ENCODE measurements around the gene LETM1. TPM values are rescaled to one million over a fixed set of nuclear protein-coding genes. Genes with fewer than 3 reads are reported as not detected.

The LETM1 gene
- total RNA-seq, 1 donor from 2014 or later = 60.3 TPM

GRCh38 chr4:1871471-1872021 lies 15.6 kb upstream of the LETM1 start:
- peak overlapping the region; percentile 73 for H3K27ac ChIP-seq (ENCODE audit: low read depth, low read length)
- FAIRE-seq (no peak), DNase-seq (ENCODE audit: low read depth) (no peak)
- no peak for TF ChIP-seq CTCF (IDR thresholded peaks at IDR 0.05; ENCODE audit: insufficient read depth, low read depth, low read length)
- TF ChIP-seq EZH2 (IDR thresholded peaks at IDR 0.05; ENCODE audit: insufficient read depth, low read length) = no peak
- H3K9ac ChIP-seq (ENCODE audit: low read length) = peak overlapping the region; percentile 84
- Mint-ChIP-seq H3K4me3 (ENCODE audit: unreplicated experiment) (no peak overlapping the region), H3K27ac (ENCODE audit: unreplicated experiment) (no peak overlapping the region), H3K27me3 (ENCODE audit: low read depth, unreplicated experiment) (peaks cover 16% of the 10 kb centered on the region), H3K36me3 (ENCODE audit: low read depth, unreplicated experiment) (no peaks in the 10 kb centered on the region), H3K9me3 (ENCODE audit: unreplicated experiment) (peaks cover 2% of the 10 kb centered on the region), H3K4me1 (ENCODE audit: low read depth, unreplicated experiment) (peaks cover 2% of the 10 kb centered on the region)
- no peaks in the 10 kb centered on the region for H3K9me3 ChIP-seq (ENCODE audit: insufficient read depth, low read depth, low read length)
- peak overlapping the region; percentile 88 for H3K4me2 ChIP-seq (ENCODE audit: low read length)
- peaks cover 14% of the 10 kb centered on the region for H4K20me1 ChIP-seq (ENCODE audit: insufficient read depth, low read length)
- H3K4me1 ChIP-seq (ENCODE audit: insufficient read depth, low read length) = peaks cover 20% of the 10 kb centered on the region
- no peaks in the 10 kb centered on the region for H3K36me3 ChIP-seq (ENCODE audit: insufficient read depth, low read length)
- H2AFZ ChIP-seq (ENCODE audit: low read depth, low read length) = no peak overlapping the region
- peak overlapping the region; percentile 64 for H3K4me3 ChIP-seq (ENCODE audit: insufficient read depth, low read depth, low read length)
- H3K27me3 ChIP-seq (ENCODE audit: insufficient read depth, low read length) = no peaks in the 10 kb centered on the region
- H3K79me2 ChIP-seq (ENCODE audit: insufficient read depth, low read length) = peaks cover 51% of the 10 kb centered on the region

GRCh38 chr4:1870578-1871443 lies 14.9 kb upstream of the LETM1 start, which contains the start of gene NSD2:
Gene NSD2 (plus strand): TSS chr4:1871393. CDS start chr4:1900655, 29,262 bp downstream.
- peak within 1 kb of the TSS; percentile 64 for H3K4me3 ChIP-seq (ENCODE audit: insufficient read depth, low read depth, low read length)
- peak within 1 kb of the TSS; percentile 94 for H3K27ac ChIP-seq (ENCODE audit: low read depth, low read length)
- DNase-seq (ENCODE audit: low read depth) = peak; percentile 74
- H3K79me2 ChIP-seq (ENCODE audit: insufficient read depth, low read length) = peaks cover 43% of the 10 kb centered on the region
- peaks cover 8% of the 10 kb centered on the region for H4K20me1 ChIP-seq (ENCODE audit: insufficient read depth, low read length)
- Mint-ChIP-seq H3K36me3 (ENCODE audit: low read depth, unreplicated experiment) (no peaks in the 10 kb centered on the region), H3K4me1 (ENCODE audit: low read depth, unreplicated experiment) (peaks cover 2% of the 10 kb centered on the region), H3K4me3 (ENCODE audit: unreplicated experiment) (peak within 1 kb of the TSS; percentile 85), H3K27me3 (ENCODE audit: low read depth, unreplicated experiment) (peaks cover 19% of the 10 kb centered on the region), H3K9me3 (ENCODE audit: unreplicated experiment) (peaks cover 2% of the 10 kb centered on the region), H3K27ac (ENCODE audit: unreplicated experiment) (peak within 1 kb of the TSS; percentile 72)
- TF ChIP-seq EZH2 (IDR thresholded peaks at IDR 0.05; ENCODE audit: insufficient read depth, low read length) = no peak
- no peak for TF ChIP-seq CTCF (IDR thresholded peaks at IDR 0.05; ENCODE audit: insufficient read depth, low read depth, low read length)
- H3K4me2 ChIP-seq (ENCODE audit: low read length) = peak within 1 kb of the TSS; percentile 95
- H3K9me3 ChIP-seq (ENCODE audit: insufficient read depth, low read depth, low read length) = no peaks in the 10 kb centered on the region
- H3K27me3 ChIP-seq (ENCODE audit: insufficient read depth, low read length) = no peaks in the 10 kb centered on the region
- no peak for FAIRE-seq
- H3K4me1 ChIP-seq (ENCODE audit: insufficient read depth, low read length) = peaks cover 20% of the 10 kb centered on the region
- H3K9ac ChIP-seq (ENCODE audit: low read length) = peak within 1 kb of the TSS; percentile 91
- no peaks in the 10 kb centered on the region for H3K36me3 ChIP-seq (ENCODE audit: insufficient read depth, low read length)
- H2AFZ ChIP-seq (ENCODE audit: low read depth, low read length) = peak within 1 kb of the TSS; percentile 97

Data from astrocyte (in vitro differentiated cells and primary cell).